Caco-2 (cell line): ENCODE measurements around the gene CSTPP1. TPM values are rescaled to one million over a fixed set of nuclear protein-coding genes. Genes with fewer than 3 reads are reported as not detected.

Experiments
- BruUV-seq: library from RNA; stranded (reverse); fragments of 400-500 nt; replicated peaks from 2 replicates; lab custom pipeline; 2021; lab: Mats Ljungman, UMichigan
- CTCF ChIA-PET: fragments of 300-600 bp; sonication (Branson Sonifier 250); formaldehyde crosslinking; loops from one replicate; lab custom pipeline; 2022; ENCODE audit warnings: antibody characterized with exemption; lab: Charles Lee
- POLR2A ChIA-PET: fragments of 300-600 bp; sonication (Branson Sonifier 250); formaldehyde crosslinking; loops from one replicate; lab custom pipeline; 2022; ENCODE audit warnings: antibody characterized with exemption; lab: Charles Lee
- DNase-seq, 2 experiments: peaks; one replicate each; pipeline versions ENCODE4 v3.0.0 to v3.0.0-alpha.2; 2020 to 2022
- H3K27me3 ChIP-seq: replicated peaks from 2 replicates; pipeline ENCODE4 v1.6.0; 2011; ENCODE audit warnings: low read length; ENCODE audit not compliant: control insufficient read depth, insufficient read depth
- H3K36me3 ChIP-seq: 2 replicates; pipeline ENCODE4 v1.5.1; 2011; ENCODE audit warnings: low read length; ENCODE audit not compliant: control insufficient read depth, insufficient read depth
- H3K4me1 ChIP-seq: fragments of 250-450 bp; sonication (Bioruptor Pico); 2 replicates; pipeline ENCODE4 v1.5.1; 2020; ENCODE audit warnings: mild to moderate bottlenecking
- H3K4me3 ChIP-seq: 2 replicates; pipeline ENCODE4 v1.5.1; 2011; ENCODE audit warnings: low read depth, mild to moderate bottlenecking, control low read depth, low read length
- H3K9me3 ChIP-seq: fragments of 250-450 bp; sonication (Bioruptor Pico); 2 replicates; pipeline ENCODE4 v1.5.1; 2020; ENCODE audit warnings: mild to moderate bottlenecking, moderate library complexity
- H3K27ac Mint-ChIP-seq: one replicate; pipeline ENCODE4 v1.8.0; 2022; ENCODE audit warnings: mixed read lengths; ENCODE audit not compliant: unreplicated experiment
- H3K27me3 Mint-ChIP-seq: one replicate; pipeline ENCODE4 v1.8.0; 2022; ENCODE audit warnings: mixed read lengths; ENCODE audit not compliant: insufficient read depth, unreplicated experiment
- H3K36me3 Mint-ChIP-seq: one replicate; pipeline ENCODE4 v1.8.0; 2022; ENCODE audit warnings: mild to moderate bottlenecking, mixed read lengths; ENCODE audit not compliant: insufficient read depth, unreplicated experiment
- H3K4me1 Mint-ChIP-seq: one replicate; pipeline ENCODE4 v1.8.0; 2022; ENCODE audit warnings: low read depth, mixed read lengths; ENCODE audit not compliant: unreplicated experiment
- H3K4me3 Mint-ChIP-seq: one replicate; pipeline ENCODE4 v1.8.0; 2022; ENCODE audit warnings: mild to moderate bottlenecking, moderate library complexity, mixed read lengths; ENCODE audit not compliant: unreplicated experiment
- H3K9me3 Mint-ChIP-seq: one replicate; pipeline ENCODE4 v1.8.0; 2022; ENCODE audit warnings: mixed read lengths; ENCODE audit not compliant: unreplicated experiment
- intact Hi-C: fragments of 100-400 bp; cut with micrococcal nuclease; formaldehyde crosslinking; loops from one replicate; pipeline ENCODE4 v1.10.0; 2022; ENCODE audit not compliant: unreplicated experiment
- total RNA-seq: library from RNA; stranded (reverse); gene quantifications from 2 replicates; pipeline ENCODE4 v1.2.3, GENCODE V29; 2022
- TF ChIP-seq, protein P1 (sequence below), 2 experiments: fragments of 200-600 bp in 1 of 2; IDR thresholded peaks; 1 replicate in 1 of 2; 2 replicates in 1 of 2; pipeline versions ENCODE4 v1.5.1 to v1.8.0; 2011 to 2022; ENCODE audit warnings: antibody characterized with exemption in 1 of 2, control low read depth in 1 of 2, inconsistent platforms in 1 of 2, low read depth in 1 of 2, low read length in 1 of 2, mild to moderate bottlenecking in 1 of 2, moderate library complexity in 1 of 2; ENCODE audit not compliant: insufficient read depth in 1 of 2, severe bottlenecking in 1 of 2, unreplicated experiment in 1 of 2

The CSTPP1 gene
- total RNA-seq, 1 experiment from 2014 or later = 22.9 TPM

DNA sequence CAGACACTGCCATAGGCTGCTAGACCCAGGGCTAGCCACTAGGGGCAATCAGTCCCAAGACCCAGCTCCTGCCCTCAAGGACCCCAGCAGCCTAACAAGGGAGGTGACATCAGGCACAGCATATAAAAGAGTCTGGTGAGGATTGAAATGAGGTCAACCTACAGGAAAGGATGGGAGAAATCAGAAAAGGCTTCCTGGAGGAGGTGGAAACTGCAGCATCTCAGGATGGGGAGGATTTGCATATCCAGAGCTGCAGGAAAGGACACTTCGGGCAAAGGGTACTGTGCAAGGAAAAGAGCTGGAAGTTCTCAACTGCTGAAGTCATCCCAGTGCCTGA lies 243.1 kb downstream of the CSTPP1 start:
- Mint-ChIP-seq H3K36me3 (peaks cover 49% of the 10 kb centered on the region), H3K27me3 (no peaks in the 10 kb centered on the region), H3K27ac (peak overlapping the region; percentile 43), H3K4me1 (peaks cover 20% of the 10 kb centered on the region), H3K9me3 (no peaks in the 10 kb centered on the region), H3K4me3 (no peak overlapping the region)
- POLR2A ChIA-PET = interaction anchor here (1.0 to 1.1 kb wide), 2 partner anchors 34 to 69 kb away, joined by 3 to 7 read pairs; partner anchors contain the start of gene ACP2
- H3K4me1 ChIP-seq = peaks cover 8% of the 10 kb centered on the region; the same call in 1 of the 2 replicates
- H3K36me3 ChIP-seq = peaks cover 7% of the 10 kb centered on the region
- peak; percentile 73 to 74 for DNase-seq
- intact Hi-C loops = loop anchor here (5.0 kb wide), 2 partner anchors 38 to 53 kb away; no protein-coding TSS in a partner anchor
- H3K27me3 ChIP-seq = no peaks in the 10 kb centered on the region
- CTCF ChIA-PET = interaction anchor here (0.6 to 2.6 kb wide), 11 partner anchors 8 to 175 kb away, joined by 3 to 13 read pairs (median 6); partner anchors contain the start of genes DDB2 and NR1H3
- TF ChIP-seq, protein P1, sequence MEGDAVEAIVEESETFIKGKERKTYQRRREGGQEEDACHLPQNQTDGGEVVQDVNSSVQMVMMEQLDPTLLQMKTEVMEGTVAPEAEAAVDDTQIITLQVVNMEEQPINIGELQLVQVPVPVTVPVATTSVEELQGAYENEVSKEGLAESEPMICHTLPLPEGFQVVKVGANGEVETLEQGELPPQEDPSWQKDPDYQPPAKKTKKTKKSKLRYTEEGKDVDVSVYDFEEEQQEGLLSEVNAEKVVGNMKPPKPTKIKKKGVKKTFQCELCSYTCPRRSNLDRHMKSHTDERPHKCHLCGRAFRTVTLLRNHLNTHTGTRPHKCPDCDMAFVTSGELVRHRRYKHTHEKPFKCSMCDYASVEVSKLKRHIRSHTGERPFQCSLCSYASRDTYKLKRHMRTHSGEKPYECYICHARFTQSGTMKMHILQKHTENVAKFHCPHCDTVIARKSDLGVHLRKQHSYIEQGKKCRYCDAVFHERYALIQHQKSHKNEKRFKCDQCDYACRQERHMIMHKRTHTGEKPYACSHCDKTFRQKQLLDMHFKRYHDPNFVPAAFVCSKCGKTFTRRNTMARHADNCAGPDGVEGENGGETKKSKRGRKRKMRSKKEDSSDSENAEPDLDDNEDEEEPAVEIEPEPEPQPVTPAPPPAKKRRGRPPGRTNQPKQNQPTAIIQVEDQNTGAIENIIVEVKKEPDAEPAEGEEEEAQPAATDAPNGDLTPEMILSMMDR (IDR thresholded peaks at IDR 0.05; ENCODE audit: insufficient read depth in 1 of 2, low read depth in 1 of 2, low read length in 1 of 2, severe bottlenecking in 1 of 2, unreplicated experiment in 1 of 2) = peak; percentile 83
- H3K4me3 ChIP-seq = no peak overlapping the region
- no peaks in the 10 kb centered on the region for H3K9me3 ChIP-seq
- no TSS peak for BruUV-seq

DNA sequence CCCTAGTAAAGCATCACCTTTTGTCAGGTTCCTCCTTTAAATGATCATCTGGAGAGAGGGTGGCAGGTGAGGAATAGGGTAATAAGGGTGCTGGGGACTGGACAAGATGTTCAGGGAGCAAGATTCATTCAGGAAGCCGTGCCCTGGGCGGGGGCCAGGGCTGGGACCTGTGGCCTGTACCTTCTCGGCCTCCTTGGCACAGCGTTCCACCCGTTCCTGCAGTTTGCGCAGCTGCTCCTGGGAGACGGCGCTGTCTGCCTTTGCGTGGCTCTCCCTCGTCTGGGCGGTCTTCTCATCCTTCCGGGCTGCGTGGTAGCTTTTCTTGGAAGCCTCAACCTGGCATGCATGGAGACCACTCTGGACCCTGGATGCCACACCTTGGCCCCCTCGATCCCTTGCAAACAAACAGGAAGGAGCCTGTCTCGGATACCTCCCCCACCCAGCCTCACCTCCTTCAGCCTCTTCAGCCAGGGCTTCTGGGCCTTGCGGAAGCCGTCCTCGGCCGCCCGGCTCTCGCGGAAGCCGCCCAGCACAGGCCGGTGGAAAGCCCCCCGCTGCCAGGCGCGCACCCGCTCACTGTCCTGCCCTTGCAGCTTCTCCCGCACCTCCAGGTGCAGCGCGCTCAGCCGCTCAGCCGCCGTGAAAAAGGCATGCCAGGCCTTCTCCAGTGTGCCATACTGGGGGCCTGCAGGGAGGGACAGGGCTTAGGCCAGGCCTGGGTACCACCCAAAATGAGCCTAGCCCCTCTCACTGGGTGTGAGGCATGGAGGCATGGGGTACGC lies 243.6 kb downstream of the CSTPP1 start:
- intact Hi-C loops = no loop called here
- POLR2A ChIA-PET = interaction anchor here (1.0 to 1.1 kb wide), 2 partner anchors 34 to 69 kb away, joined by 3 to 7 read pairs; partner anchors contain the start of gene ACP2
- no peaks in the 10 kb centered on the region for H3K9me3 Mint-ChIP-seq
- CTCF ChIA-PET = interaction anchor here (0.9 to 2.6 kb wide), 11 partner anchors 7 to 175 kb away, joined by 3 to 13 read pairs (median 5); partner anchors contain the start of genes DDB2 and NR1H3
- DNase-seq = no peak
- TF ChIP-seq, protein P1 (IDR thresholded peaks at IDR 0.05; ENCODE audit: insufficient read depth in 1 of 2, low read depth in 1 of 2, low read length in 1 of 2, severe bottlenecking in 1 of 2, unreplicated experiment in 1 of 2) = no peak
- H3K27ac Mint-ChIP-seq = peak overlapping the region; percentile 43
- Histone ChIP-seq H3K4me3 (no peak overlapping the region), H3K36me3 (peaks cover 5% of the 10 kb centered on the region), H3K9me3 (no peaks in the 10 kb centered on the region), H3K4me1 (peaks cover 14% of the 10 kb centered on the region), H3K27me3 (no peaks in the 10 kb centered on the region)
- peaks cover 49% of the 10 kb centered on the region for H3K36me3 Mint-ChIP-seq
- H3K27me3 Mint-ChIP-seq = no peaks in the 10 kb centered on the region
- H3K4me1 Mint-ChIP-seq = peaks cover 20% of the 10 kb centered on the region
- BruUV-seq = no TSS peak
- H3K4me3 Mint-ChIP-seq = no peak overlapping the region

DNA sequence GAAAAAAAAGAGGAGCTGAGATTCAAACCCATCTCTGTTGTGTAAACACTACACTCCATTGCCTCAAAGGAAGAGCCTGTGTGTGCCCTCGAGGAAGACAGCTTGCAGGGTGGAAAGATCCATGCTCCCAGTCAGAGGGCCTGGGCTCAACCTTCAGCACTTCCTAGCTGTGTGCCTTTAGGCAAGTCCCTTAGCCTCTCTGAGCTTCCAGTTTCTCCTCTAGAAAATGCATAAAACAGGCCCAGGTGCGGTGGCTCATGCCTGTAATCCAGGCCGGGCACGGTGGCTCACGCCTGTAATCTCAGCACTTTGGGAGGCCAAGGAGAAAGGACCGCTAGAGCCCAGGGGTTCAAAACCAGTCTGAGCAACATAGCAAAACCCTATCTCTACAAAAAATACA lies 244.7 kb downstream of the CSTPP1 start:
- Histone ChIP-seq H3K4me1 (peaks cover 14% of the 10 kb centered on the region), H3K9me3 (no peaks in the 10 kb centered on the region), H3K27me3 (no peaks in the 10 kb centered on the region), H3K4me3 (no peak overlapping the region), H3K36me3 (peaks cover 5% of the 10 kb centered on the region)
- peaks cover 47% of the 10 kb centered on the region for H3K36me3 Mint-ChIP-seq
- no peaks in the 10 kb centered on the region for H3K27me3 Mint-ChIP-seq
- peaks cover 10% of the 10 kb centered on the region for H3K4me1 Mint-ChIP-seq
- intact Hi-C loops = no loop called here
- no peak for DNase-seq
- BruUV-seq = no TSS peak
- H3K9me3 Mint-ChIP-seq = no peaks in the 10 kb centered on the region
- ChIA-PET POLR2A (no interaction called here), CTCF (interaction anchor here (0.6 to 0.9 kb wide), 2 partner anchors 53 to 174 kb away, joined by 3 to 4 read pairs; no protein-coding TSS in a partner anchor)
- H3K4me3 Mint-ChIP-seq = no peak overlapping the region
- no peak overlapping the region for H3K27ac Mint-ChIP-seq
- TF ChIP-seq, protein P1 (IDR thresholded peaks at IDR 0.05; ENCODE audit: insufficient read depth in 1 of 2, low read depth in 1 of 2, low read length in 1 of 2, severe bottlenecking in 1 of 2, unreplicated experiment in 1 of 2) = no peak
